Rectal smooth muscle tissue (tissue), 1 donor: ENCODE results near the gene PCDHB7.
A peak's percentile ranks its signal among the peaks of the same experiment; 100 is the strongest.
"Not testable (repeated sequence)": the region's sequence is repeated elsewhere in the genome, so short reads cannot be mapped to it uniquely, and the experiment has no call there.

ENCODE experiments used
- H3K27ac ChIP-seq: one replicate; pipeline ENCODE4 v1.7.0; 2013; ENCODE audit warnings: low read depth, low read length, inconsistent platforms
- H3K27me3 ChIP-seq: one replicate; pipeline ENCODE4 v1.7.0; 2013; ENCODE audit warnings: low read length; ENCODE audit not compliant: control insufficient read depth, insufficient read depth
- H3K36me3 ChIP-seq: one replicate; pipeline ENCODE4 v1.7.0; 2013; ENCODE audit warnings: low read length; ENCODE audit not compliant: control insufficient read depth, insufficient read depth
- H3K4me1 ChIP-seq: one replicate; pipeline ENCODE4 v1.7.0; 2013; ENCODE audit warnings: low read length; ENCODE audit not compliant: control insufficient read depth, insufficient read depth
- H3K4me3 ChIP-seq: one replicate; pipeline ENCODE4 v1.7.0; 2013; ENCODE audit warnings: low read length
- H3K9ac ChIP-seq: one replicate; pipeline ENCODE4 v1.7.0; 2013; ENCODE audit warnings: low read length

Gene PCDHB7

GRCh38 chr5:141155540-141156374 is 16.7 kb upstream of the PCDHB7 start:
- Histone ChIP-seq H3K27me3 (no peaks in the 10 kb centered on the region), H3K36me3 (no peaks in the 10 kb centered on the region), H3K4me1 (no peaks in the 10 kb centered on the region), H3K9ac (no peak overlapping the region), H3K4me3 (no peak overlapping the region), H3K27ac (no peak overlapping the region)

GRCh38 chr5:141157356-141157755 is 15.1 kb upstream of the PCDHB7 start:
- H3K9ac ChIP-seq, H3K4me3 ChIP-seq, H3K36me3 ChIP-seq, H3K27me3 ChIP-seq, H3K27ac ChIP-seq, H3K4me1 ChIP-seq: not testable (repeated sequence)

DNA sequence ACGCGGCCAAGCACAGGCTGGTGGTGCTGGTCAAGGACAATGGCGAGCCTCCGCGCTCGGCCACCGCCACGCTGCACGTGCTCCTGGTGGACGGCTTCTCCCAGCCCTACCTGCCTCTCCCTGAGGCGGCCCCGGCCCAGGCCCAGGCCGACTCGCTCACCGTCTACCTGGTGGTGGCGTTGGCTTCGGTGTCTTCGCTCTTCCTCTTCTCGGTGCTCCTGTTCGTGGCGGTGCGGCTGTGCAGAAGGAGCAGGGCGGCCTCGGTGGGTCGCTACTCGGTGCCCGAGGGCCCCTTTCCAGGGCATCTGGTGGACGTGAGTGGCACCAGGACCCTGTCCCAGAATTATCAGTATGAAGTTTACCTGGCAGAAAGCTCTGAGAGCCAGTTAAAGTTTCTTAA is 14.5 kb upstream of the PCDHB7 start:
- H3K27ac ChIP-seq, H3K27me3 ChIP-seq, H3K9ac ChIP-seq, H3K4me1 ChIP-seq, H3K36me3 ChIP-seq, H3K4me3 ChIP-seq: not testable (repeated sequence)

- H3K27me3 ChIP-seq, H3K9ac ChIP-seq, H3K36me3 ChIP-seq, H3K27ac ChIP-seq, H3K4me1 ChIP-seq, H3K4me3 ChIP-seq: not testable (repeated sequence)
These were observed 2.1 kb downstream of the PCDHB7 start for GRCh38 chr5:141174291-141175104.

DNA sequence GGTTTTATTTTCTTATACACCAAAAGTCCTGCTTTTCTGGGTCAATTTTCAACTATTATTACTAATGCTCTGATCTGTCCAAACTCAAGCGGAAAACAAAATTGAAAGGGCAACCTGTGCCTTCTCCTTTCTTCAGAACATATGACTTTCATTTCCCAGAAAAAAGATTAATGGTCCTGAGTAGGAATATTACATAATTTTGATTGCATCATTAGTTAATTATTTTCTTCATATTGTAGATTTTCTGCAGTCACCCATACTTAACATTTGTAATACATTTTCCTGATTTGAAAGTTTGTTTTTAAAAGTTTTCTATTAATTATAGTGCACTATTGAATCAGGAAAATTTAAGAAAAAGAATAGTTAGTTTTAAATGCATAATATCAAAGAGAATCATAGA is 3.5 kb downstream of the PCDHB7 start:
- no peak overlapping the region for H3K4me3 ChIP-seq
- H3K9ac ChIP-seq, result no peak overlapping the region
- no peaks in the 10 kb centered on the region for H3K36me3 ChIP-seq
- H3K4me1 ChIP-seq, result no peaks in the 10 kb centered on the region
- no peak overlapping the region for H3K27ac ChIP-seq
- peaks cover 3% of the 10 kb centered on the region for H3K27me3 ChIP-seq

DNA sequence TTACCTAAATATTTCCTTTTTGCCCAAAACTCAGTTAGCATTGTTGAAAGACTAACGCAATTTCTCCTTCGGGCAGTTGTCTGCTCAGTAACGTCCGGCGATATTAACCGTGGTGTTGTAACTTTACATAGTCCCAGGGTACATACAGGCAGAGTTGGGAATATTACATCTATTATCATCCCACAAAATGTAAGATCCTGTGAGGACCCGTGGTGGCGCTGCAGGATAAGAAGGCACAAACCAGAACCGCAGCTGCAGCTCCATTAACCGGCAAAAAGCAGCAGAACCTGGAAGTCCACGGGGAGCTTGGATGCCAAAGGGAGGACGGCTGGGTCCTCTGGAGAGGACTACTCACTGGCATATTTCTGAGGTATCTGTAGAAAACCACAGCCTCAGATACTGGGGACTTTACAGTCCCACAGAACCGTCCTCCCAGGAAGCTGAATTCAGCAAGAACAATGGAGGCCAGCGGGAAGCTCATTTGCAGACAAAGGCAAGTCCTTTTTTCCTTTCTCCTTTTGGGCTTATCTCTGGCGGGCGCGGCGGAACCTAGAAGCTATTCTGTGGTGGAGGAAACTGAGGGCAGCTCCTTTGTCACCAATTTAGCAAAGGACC is 5.2 kb downstream of the PCDHB7 start, which contains the start of gene PCDHB8:
PCDHB8 (plus strand) TSS at position 214 of the 615 bp plus-strand sequence; CDS start at position 459, 245 bp downstream.
- not testable (repeated sequence) for H3K36me3 ChIP-seq, H3K4me3 ChIP-seq, H3K27me3 ChIP-seq, H3K27ac ChIP-seq, H3K9ac ChIP-seq, H3K4me1 ChIP-seq

- not testable (repeated sequence) for H3K9ac ChIP-seq, H3K4me1 ChIP-seq, H3K27ac ChIP-seq, H3K36me3 ChIP-seq, H3K27me3 ChIP-seq, H3K4me3 ChIP-seq
These were observed 6.9 kb downstream of the PCDHB7 start for GRCh38 chr5:141179371-141179770.

GRCh38 chr5:141179876-141180275 is 7.4 kb downstream of the PCDHB7 start:
- H3K9ac ChIP-seq, H3K36me3 ChIP-seq, H3K4me1 ChIP-seq, H3K27ac ChIP-seq, H3K27me3 ChIP-seq, H3K4me3 ChIP-seq: not testable (repeated sequence)

- Histone ChIP-seq H3K36me3 (no peaks in the 10 kb centered on the region), H3K27me3 (no peaks in the 10 kb centered on the region), H3K9ac (no peak overlapping the region), H3K4me1 (no peaks in the 10 kb centered on the region), H3K27ac (no peak overlapping the region), H3K4me3 (no peak overlapping the region)
These were observed 7.9 kb downstream of the PCDHB7 start for GRCh38 chr5:141180313-141180712.

GRCh38 chr5:141182248-141182647 is 9.8 kb downstream of the PCDHB7 start, which contains the start of gene PCDHB16:
Gene PCDHB16 (plus strand): TSS chr5:141182387. CDS start chr5:141182560, 173 bp downstream.
- H3K36me3 ChIP-seq, result no peaks in the 10 kb centered on the region
- H3K4me1 ChIP-seq, result no peaks in the 10 kb centered on the region
- no peaks in the 10 kb centered on the region for H3K27me3 ChIP-seq
- H3K4me3 ChIP-seq, result peak within 1 kb of the TSS; percentile 28
- H3K9ac ChIP-seq, result no peak within 1 kb of the TSS
- H3K27ac ChIP-seq, result no peak within 1 kb of the TSS

- not testable (repeated sequence) for H3K9ac ChIP-seq, H3K27me3 ChIP-seq, H3K27ac ChIP-seq, H3K4me1 ChIP-seq, H3K4me3 ChIP-seq, H3K36me3 ChIP-seq
These were observed 11.8 kb downstream of the PCDHB7 start for GRCh38 chr5:141184117-141184855.
